Activated effector memory CD4-positive, alpha-beta T cell treated with Interleukin-2 at 50 U/mL for 16 hours (primary cell): ENCODE results near the gene ZNF862.

ENCODE experiments used
- DNase-seq: peaks from one replicate; pipeline ENCODE4 v3.0.0-alpha.2; 2020

ZNF862 gene

DNA sequence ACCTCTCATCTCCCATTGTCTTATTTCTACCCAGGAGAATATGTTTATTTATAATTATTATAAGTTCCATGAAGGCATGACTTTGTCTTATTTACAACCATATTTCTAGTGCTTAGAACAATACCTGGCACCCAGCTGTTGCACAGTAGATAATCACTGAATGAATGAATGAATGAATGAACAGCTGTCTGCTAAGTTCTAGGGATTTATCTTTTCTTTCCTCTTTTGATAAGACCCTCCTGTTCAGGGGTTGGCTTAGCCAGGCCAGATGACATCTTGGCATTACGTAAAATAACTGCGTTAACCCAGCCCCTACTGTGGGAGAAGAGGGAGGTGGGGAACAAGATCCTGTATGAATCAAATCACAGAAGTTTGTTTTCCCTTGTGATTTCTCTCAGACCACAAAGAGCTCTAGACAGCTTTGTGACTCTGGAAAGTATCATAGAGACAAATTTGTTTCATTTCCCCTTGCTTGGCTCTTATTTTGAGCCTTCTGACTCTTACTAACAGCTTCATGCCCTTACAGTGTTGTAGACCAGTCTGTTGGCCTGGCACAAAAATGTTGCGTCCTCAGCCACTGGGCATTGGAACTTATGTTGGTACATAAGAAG is 8.4 kb downstream of the ZNF862 start:
- DNase-seq, result no peak

DNA sequence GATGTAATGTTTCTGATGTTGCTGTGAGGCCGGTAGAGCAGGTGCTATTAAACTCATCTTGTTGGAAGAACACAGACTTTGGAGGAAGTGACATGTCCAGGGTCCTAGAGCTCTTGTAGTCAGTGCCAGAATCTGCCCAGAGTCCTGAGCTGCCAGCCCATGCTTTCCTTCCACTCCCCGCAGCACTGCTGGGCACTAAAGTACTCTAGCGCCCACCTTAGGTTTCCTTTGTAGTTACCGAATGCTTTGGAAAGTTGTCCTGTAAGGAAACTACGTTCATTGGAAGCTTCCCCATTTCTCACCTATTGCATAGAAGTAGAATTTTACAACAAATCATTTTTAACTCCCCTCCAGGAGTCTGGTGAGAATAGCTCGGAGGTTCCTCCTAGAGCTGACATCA is 11.0 kb downstream of the ZNF862 start:
- DNase-seq, result no peak

DNA sequence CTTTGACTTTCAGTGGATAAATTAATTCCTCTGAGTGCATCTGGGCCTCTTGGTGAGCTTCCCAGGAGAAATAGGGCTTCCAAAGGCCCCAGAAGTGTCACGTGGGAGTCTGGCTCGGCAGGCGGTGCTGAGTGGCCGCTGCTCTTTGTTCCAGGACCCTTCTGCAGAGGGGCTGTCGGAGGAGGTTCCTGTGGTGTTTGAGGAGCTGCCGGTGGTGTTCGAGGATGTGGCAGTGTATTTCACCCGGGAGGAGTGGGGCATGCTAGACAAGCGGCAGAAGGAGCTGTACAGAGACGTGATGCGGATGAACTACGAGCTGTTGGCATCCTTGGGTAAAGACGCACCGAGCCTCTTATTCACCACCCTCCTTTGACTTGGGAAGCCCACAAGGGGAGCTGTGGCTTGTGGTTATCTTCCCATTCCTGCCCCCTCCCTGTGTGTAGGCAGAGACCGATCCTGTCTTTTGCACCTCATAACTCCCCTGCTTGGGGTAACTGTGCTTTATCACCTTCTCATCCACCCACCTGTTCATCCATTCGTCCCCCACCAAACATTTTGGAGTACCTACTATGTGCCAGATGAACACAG is 11.9 kb downstream of the ZNF862 start:
- DNase-seq, result no peak

DNA sequence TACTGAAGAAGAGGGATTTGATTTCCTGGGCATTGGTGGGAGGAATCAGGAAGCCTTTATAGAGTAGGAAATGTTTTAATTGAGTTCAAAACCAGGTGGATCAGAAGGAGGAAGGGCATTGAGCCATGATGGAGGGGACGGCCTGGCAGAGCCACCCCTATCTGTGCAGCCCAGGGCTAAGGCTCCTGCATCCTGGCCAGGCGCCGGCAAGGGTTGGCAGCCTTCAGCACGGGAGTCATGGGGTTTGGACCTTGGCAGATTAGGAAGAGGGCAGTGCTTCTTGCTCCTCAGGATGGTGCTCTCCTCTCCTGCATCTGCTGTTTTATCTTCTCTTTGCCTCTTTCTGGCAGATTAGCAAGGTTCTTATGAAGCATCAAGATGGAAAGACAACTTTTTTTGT is 12.5 kb downstream of the ZNF862 start:
- DNase-seq, result no peak

DNA sequence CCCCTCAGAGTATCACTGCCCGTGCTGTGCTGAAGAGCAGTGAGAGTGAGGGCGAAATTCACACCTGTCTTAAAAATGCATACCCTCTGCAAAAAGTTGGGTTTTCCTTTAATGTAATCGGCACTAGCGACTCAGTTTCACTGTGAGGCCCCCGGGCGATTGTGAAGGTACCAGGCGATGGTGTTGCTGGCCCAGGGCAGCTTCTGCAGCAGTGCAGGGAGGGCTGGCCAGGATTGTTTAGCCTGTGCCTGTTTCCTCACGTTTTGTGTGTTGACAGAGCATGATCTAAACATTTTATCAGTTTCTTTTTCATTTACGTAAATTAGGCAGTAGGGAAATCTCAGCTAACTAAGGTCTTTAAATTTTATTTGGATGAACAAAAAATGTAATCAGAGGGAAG is 13.3 kb downstream of the ZNF862 start:
- no peak for DNase-seq

DNA sequence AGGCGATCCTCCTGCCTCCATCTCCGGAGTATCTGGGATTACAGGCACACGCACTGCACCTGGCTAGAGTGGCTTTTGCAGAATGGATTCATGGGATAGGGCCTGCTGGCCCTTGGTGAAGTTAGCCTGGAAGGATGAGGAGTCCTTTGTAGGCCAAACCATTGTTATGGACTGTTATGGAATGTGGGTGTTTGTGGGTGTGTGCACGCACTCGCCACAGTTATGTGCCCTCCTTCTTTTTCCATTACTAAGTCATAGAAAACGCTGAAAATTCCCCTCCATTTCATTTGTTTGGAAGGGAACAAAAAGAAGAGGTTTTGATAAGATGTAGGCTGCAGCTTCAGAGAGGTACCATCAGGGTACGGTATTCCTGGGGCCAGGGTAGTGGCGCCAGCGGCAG is 15.0 kb downstream of the ZNF862 start:
- DNase-seq, result no peak

DNA sequence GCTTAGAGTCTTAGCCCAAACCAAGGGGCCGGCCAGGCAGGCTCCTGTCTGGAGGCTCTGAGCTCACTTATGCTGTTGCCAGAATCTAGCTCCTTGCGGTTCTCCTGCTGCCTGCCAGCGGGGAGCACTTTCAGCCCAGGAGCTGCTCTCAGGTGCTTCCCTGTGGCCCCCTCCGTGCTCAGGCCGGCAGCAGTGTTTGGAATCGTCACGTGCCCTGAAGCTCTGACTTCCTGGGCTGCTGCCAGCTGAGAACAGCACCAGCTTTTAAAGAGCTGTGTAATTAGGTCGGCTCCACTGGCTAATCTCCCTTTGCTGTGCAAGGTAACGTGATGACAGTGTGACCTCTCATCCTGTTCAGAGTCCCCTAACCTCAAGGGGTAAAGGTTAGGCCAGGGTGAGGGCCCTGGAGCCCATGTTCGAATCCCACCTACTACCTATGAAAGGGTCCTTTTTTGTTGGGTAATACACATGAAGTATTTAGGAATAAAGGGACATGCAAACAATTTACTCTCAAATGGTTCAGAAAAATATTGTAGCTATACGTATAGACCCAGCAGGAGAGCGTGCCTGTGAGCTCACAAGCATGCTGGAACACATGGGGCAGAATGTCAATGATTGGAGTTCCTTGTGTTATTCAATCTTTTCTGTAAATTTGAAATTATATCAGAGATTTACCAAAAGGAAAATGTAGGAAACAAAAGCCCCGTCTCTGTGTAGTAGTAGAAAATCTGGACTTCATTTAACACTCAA is 16.6 kb downstream of the ZNF862 start:
- peak; percentile 31 for DNase-seq

DNA sequence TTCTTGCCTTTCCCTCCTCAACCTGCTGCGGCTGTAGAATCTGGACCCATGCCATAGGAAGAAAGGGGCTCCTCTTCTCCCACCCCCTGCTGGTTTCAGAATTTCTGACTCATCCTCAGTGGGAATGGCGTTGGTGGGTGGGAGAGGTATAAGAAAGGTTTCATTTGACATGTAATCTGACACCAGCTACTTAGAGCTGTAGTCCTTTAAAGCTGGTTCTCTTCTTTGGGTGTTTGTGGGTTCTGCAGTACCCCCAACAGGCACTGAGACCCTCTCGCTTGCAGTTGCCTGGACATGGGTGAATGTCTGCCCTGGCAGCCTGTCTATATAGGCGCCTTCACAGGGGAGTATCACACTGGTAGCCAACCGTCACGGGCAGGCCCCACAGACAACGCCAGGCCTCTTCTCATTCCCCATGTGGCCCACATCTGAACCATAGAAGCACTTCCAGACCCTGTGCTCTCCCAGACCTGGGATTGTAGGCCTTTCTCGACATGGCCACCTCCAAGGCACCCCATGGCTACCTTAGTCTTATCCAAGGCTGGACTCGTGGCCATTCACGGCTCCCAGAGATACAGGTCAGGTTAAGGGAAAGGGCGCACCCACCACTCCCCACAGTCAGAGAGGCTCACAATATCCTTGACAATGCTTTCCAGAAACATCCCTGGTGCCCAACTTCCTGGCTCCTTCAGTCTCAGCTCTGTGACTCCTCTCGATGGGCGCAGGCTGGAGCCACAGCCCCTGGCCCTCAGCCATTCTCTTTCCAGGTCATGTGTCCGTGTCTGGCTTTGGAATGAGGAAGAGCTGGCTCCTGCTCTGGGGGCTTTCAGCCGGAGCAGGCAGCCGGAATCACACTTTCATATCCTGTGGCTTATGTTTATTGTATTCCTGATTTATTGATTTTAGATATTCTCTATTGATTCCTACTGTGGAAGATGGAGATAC is 17.5 kb downstream of the ZNF862 start:
- DNase-seq, result no peak

DNA sequence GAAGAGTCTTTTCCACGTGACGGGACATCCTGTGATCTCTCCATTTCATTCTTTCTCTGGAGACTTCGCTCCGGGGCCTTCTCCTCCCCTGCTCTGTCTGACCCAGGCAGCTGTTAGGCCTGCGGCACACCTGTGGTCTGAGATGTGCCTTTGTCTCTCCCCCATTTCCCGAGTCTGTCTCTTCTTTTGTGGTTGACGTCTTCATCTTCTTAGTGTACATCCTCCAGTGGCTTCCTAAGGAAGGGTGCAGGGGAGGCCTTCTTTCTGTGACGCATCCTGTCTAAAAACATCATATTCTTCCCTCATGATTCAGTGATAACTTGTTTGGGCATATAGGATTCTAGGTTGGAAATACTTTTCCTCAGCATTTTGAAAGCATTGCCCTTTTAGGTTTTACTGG is 18.4 kb downstream of the ZNF862 start:
- no peak for DNase-seq

DNA sequence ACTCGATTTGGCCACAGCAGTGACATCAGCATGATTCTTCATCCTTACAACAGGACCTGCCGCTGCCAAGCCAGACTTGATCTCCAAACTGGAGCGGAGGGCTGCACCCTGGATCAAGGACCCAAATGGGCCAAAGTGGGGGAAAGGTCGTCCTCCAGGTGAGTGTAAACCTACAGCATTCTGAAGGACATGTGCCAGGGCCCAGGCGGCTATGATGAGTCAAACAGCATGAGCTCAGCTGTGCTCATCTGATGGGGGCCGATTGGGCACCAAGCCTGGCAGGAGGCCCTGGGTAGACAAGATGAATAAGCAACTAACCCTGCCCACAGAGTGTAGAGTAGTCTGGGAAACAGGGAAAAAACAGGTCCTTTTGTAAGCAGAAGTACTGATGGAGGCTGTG is 21.2 kb downstream of the ZNF862 start:
- DNase-seq, result no peak

DNA sequence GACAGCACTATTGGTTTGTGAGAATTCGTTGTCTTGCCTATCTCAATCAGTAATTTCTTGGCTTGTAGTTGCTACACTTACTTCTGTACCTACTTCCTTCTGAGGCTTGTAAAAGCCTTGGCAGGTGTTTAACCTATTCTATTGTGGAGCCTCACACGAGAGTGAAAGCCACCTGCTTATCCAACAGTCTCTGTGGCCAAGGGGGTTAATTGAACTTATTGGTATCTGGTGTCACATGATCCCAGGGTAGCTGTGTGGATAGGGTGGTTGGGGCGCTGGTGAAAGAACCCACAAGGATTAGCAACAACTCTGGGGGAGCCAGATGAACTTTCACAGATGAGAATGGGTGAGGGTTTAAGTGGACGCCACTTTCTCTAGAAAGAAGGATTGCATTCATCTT is 21.7 kb downstream of the ZNF862 start:
- DNase-seq, result no peak

DNA sequence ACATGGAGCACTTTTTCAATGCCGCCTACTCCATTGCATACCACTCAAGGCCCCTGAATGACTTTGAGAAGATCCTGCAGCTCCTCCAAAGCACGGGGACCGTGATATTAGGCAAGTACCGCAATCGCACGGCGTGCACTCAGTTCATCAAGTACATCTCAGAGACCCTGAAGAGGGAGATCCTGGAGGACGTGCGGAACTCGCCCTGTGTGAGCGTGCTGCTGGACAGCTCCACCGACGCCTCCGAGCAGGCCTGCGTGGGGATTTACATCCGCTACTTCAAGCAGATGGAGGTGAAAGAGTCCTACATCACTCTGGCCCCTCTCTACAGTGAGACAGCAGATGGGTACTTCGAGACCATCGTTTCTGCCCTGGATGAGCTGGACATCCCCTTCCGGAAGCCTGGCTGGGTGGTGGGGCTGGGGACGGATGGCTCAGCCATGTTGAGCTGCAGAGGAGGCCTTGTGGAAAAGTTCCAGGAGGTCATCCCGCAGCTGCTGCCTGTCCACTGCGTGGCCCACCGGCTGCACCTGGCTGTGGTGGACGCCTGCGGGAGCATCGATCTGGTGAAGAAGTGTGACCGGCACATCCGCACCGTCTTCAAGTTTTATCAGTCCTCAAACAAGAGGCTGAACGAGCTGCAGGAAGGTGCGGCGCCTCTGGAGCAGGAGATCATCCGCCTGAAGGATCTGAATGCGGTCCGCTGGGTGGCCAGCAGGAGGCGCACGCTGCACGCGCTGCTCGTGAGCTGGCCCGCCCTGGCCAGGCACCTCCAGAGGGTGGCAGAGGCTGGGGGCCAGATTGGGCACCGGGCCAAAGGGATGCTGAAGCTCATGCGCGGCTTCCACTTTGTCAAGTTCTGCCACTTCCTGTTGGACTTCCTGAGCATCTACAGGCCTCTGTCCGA is 22.9 kb downstream of the ZNF862 start:
- no peak for DNase-seq

DNA sequence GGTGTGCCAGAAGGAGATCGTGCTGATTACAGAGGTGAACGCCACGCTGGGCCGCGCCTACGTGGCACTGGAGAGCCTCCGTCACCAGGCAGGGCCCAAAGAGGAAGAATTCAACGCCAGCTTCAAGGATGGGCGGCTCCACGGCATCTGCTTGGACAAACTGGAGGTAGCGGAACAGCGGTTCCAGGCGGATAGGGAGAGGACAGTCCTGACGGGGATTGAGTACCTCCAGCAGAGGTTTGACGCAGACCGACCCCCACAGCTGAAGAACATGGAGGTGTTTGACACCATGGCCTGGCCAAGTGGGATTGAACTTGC is 23.5 kb downstream of the ZNF862 start:
- DNase-seq, result no peak

DNA sequence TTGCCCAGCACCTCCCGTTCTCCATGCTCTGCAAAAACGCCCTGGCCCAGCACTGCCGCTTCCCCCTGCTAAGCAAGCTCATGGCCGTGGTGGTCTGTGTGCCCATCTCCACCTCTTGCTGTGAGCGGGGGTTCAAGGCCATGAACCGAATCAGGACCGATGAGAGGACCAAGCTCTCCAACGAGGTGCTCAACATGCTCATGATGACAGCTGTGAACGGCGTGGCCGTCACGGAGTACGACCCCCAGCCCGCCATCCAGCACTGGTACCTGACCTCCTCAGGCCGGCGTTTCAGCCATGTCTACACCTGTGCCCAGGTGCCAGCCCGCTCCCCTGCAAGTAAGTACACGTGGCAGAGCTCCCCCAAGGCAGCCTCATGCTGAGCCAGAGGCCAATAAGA is 24.0 kb downstream of the ZNF862 start:
- no peak for DNase-seq

DNA sequence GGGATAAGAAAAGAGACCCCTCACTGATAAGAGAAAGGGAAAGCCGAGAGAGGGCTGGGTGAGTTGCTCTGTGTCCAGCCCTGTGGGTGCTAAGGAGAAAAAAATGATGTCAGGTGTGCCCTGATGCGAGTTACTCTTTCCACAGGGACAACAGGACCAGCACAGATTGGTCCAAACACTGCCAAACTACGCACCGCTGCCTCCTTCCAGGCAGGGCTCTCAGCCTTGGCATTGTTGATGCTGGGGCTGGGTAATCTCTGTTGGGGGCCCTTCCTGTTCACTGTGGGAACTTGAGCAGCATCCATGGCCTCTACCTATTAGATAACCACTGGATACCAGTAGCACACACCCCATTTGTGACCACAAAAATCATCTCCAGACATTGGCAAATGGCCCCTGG is 25.3 kb downstream of the ZNF862 start:
- no peak for DNase-seq

DNA sequence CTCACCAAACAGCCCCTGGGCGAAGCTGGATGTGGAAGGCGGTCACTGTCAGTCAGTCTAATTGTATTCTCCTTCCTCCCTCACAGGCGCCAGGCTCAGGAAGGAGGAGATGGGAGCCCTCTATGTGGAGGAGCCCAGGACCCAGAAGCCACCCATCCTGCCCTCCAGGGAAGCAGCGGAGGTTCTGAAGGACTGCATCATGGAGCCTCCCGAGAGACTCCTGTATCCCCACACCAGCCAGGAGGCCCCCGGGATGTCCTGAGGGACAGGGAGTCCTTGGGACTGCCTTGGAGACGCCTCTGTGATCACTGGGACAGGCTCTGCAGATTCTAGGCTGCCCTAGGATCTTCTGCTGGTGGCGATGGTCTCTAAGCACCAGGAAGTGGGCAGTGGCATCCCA is 25.8 kb downstream of the ZNF862 start:
- DNase-seq, result no peak

DNA sequence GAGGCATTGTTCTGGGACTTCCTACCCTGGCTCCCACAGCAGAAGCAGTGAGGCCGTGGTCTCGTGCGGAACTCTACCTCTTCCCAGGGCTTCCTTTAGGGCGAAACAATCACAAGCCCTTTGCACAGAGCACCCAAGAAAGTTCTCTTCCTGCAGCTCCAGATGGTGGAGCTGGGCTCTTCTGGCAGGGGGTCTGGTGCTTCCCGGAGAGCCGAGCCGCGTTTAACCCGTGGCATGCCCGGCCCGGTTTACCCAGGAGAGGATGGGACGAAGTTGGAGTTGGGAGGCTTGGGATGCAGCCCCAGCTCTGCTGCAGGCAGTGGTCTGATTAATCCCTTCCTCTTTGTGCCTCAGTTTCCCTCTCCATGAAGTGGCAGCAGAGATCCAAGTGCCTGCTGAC is 26.6 kb downstream of the ZNF862 start:
- DNase-seq, result no peak

DNA sequence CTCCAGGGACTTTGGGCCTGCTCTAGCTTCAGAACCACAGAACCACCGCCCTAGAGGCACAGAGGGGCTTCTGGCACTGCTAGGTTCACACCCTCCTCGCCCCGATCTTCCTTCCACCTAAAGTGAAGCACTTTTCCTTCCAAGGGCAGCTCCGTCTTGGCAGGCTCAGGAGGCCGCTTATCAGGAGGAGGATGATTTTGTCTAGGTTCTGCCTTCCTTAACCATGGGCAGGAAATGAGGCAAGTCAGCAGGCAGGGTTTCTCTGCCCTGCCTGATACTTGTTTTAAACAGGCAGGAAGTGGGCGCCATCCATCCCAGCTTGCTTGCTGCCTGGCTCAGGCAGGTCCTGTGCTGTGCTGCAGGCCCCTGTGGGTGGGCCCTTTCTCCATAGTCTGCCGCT is 27.3 kb downstream of the ZNF862 start:
- peak; percentile 66 for DNase-seq

DNA sequence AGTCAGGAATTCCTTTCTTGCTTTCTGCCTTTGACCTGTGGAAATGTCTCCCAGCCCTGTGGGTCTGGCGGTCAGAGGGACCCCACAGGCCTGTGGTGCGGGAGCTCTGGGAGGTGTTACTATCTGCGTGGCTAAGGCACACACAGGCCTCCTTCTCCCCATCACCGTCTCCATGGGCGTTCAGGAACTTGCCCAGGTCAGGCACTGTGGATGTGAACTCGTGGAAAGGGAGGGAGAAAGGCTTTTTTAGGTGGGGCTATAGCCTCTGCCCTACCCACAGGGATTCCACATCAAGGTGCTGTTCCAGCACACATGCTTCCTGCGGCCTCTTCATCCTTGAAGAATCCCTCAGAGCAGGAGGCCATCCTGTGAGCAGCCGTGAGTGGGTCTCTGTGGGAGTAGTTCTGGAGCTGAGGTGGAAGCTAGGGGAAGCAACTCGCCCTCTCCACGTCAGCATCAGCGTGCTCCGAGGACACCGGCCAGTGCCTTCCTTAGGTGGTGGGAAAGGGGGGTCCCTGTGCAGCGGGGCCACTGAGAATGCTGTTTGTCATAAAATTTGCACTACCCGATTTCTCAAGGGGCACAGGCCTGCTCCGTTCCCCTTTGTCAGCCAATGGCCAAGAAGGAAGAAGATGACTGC is 28.1 kb downstream of the ZNF862 start:
- no peak for DNase-seq

DNA sequence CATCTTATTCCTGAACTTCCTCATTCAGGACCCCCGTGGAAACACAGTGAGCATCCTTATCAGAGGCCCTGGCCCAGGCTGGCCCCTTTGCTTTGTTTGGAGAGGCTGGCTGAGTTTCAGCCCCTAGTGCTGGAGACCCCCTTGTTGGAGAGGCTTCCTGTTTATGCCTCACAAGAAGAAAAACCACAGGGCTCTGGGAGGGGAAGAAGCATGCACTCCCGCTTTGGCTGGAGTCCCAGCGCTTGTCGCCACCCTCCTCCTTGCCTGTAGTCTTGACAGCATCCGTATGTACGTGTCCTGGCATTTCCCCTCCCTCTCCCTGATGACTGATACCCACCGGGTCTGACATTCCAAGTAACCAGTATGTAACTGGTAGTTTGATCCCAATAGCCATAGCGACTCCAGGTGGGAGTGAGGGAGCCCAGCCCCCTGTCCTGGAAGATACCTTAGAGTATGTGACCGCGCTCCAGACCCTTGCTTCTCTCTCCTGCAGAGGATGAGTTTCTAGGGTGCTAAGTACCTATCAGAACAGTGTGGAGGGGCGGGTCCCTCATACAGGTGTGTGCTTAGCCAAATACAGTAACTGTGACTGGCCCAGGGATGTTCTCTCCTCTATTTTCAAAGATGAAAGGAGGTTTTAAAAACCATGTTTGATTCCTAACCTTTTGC is 28.7 kb downstream of the ZNF862 start:
- DNase-seq, result no peak
